ENCODE measurements around the gene WAC.

DNA sequence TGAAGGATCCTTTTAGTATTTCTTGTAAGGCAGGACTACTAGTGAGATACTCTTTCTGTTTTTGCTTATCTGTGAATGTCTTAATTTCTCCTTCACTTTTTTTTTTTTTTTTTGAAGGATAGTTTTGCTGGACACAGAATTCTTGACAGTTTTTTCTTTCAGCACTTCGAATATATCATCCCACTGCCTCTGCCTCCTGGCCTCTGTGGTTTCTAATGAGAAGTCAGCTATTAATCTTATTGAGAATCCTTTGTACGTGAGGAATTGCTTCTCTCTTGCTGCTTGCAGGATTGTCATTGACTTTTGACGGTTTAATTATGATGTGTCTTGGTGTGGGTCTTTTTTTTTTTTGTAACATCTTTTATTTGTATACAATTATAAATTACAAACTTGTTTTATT is 12.6 kb upstream of the WAC start:
- TF ChIP-seq ZNF184 (CRISPR knock-in tag; IDR thresholded peaks at IDR 0.05) (no peak), TAF1 (IDR thresholded peaks at IDR 0.05; ENCODE audit: control insufficient read depth, extremely low read depth, insufficient read depth, low read length, severe bottlenecking) (no peak), RBM39 (optimal IDR thresholded peaks at IDR 0.05; ENCODE audit: low read depth, low read length) (no peak), CTCFL (IDR thresholded peaks at IDR 0.05; ENCODE audit: borderline replicate concordance, insufficient read depth, low read depth, low read length, poor library complexity, severe bottlenecking) (no peak), ZFP1 (CRISPR knock-in tag; IDR thresholded peaks at IDR 0.05) (no peak), CTCF (IDR thresholded peaks at IDR 0.05 in 2 of 3, conservative IDR thresholded peaks at IDR 0.05 in 1 of 3; ENCODE audit: insufficient read depth in 2 of 3, low read depth in 1 of 3, low read length in 3 of 3) (no peak), DACH1 (IDR thresholded peaks at IDR 0.05; ENCODE audit: partially characterized antibody) (no peak), RFX5 (IDR thresholded peaks at IDR 0.05; ENCODE audit: low read depth, low read length) (no peak), MAFK (IDR thresholded peaks at IDR 0.05; ENCODE audit: low read length) (no peak), MEIS2 (IDR thresholded peaks at IDR 0.05; ENCODE audit: partially characterized antibody) (no peak), SIN3A (IDR thresholded peaks at IDR 0.05; ENCODE audit: borderline replicate concordance in 2 of 2, control insufficient read depth in 1 of 2, low read depth in 2 of 2, low read length in 2 of 2) (no peak), TEAD4 (IDR thresholded peaks at IDR 0.05; ENCODE audit: low read length) (no peak), TEAD4 (CRISPR knock-in tag; IDR thresholded peaks at IDR 0.05; ENCODE audit: borderline replicate concordance) (no peak), SRF (CRISPR knock-in tag; IDR thresholded peaks at IDR 0.05) (no peak), ZNF274 (IDR thresholded peaks at IDR 0.05; ENCODE audit: borderline replicate concordance, low read depth, low read length) (no peak)

All from K562 (cell line).